Fibroblast of the aortic adventitia (primary cell): ENCODE data around the gene LAMB3. TPM values are rescaled to one million over a fixed set of nuclear protein-coding genes. Genes with fewer than 3 reads are reported as not detected.

Experiments used
- DNase-seq: peaks from one replicate; pipeline ENCODE4 v3.0.0-alpha.2; 2010; ENCODE audit warnings: low read depth
- H3K4me3 ChIP-seq: 2 replicates; pipeline ENCODE4 v1.5.1; 2011; ENCODE audit warnings: low read depth, mild to moderate bottlenecking, control low read depth, low read length, moderate library complexity
- total RNA-seq: library from RNA; depleted of rRNA; stranded (reverse); fragments of >200 nt; gene quantifications from 2 replicates; pipeline ENCODE4 v1.2.3, GENCODE V29; 2012; ENCODE audit warnings: low replicate concordance
- TF ChIP-seq, protein P1 (sequence below): IDR thresholded peaks from 2 replicates; pipeline ENCODE4 v1.5.1; 2011; ENCODE audit warnings: mild to moderate bottlenecking, low read length, control low read depth, inconsistent platforms; ENCODE audit not compliant: insufficient read depth

Gene LAMB3
- total RNA-seq, 1 donor, result 10.3 TPM

DNA sequence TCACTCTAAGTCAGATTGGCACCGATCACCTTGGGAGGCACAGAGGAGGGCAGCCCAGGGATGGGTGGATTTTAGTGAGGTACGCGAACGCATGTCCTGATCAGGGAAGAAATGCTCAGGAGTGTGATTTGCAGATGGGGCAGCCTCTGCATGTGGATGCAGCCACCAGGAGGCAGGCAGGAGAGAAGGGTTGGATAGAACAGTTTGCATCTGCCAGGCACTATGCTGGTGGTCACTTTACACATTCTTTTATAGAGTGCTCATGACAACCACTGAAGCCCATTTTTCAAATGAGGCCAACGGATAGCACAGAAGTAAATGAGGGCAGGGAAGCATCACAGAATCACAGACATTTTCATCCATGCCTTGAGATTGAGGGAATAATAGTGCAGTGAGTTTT, 5.7 kb downstream of the LAMB3 start:
- no peak for DNase-seq
- TF ChIP-seq, protein P1, sequence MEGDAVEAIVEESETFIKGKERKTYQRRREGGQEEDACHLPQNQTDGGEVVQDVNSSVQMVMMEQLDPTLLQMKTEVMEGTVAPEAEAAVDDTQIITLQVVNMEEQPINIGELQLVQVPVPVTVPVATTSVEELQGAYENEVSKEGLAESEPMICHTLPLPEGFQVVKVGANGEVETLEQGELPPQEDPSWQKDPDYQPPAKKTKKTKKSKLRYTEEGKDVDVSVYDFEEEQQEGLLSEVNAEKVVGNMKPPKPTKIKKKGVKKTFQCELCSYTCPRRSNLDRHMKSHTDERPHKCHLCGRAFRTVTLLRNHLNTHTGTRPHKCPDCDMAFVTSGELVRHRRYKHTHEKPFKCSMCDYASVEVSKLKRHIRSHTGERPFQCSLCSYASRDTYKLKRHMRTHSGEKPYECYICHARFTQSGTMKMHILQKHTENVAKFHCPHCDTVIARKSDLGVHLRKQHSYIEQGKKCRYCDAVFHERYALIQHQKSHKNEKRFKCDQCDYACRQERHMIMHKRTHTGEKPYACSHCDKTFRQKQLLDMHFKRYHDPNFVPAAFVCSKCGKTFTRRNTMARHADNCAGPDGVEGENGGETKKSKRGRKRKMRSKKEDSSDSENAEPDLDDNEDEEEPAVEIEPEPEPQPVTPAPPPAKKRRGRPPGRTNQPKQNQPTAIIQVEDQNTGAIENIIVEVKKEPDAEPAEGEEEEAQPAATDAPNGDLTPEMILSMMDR, result peak; percentile 30
- H3K4me3 ChIP-seq, result no peak overlapping the region

- TF ChIP-seq, protein P1, result no peak
- no peak overlapping the region for H3K4me3 ChIP-seq
- DNase-seq, result no peak
Measured at GRCh38 chr1:209645574-209646452, 6.4 kb downstream of the LAMB3 start.

DNA sequence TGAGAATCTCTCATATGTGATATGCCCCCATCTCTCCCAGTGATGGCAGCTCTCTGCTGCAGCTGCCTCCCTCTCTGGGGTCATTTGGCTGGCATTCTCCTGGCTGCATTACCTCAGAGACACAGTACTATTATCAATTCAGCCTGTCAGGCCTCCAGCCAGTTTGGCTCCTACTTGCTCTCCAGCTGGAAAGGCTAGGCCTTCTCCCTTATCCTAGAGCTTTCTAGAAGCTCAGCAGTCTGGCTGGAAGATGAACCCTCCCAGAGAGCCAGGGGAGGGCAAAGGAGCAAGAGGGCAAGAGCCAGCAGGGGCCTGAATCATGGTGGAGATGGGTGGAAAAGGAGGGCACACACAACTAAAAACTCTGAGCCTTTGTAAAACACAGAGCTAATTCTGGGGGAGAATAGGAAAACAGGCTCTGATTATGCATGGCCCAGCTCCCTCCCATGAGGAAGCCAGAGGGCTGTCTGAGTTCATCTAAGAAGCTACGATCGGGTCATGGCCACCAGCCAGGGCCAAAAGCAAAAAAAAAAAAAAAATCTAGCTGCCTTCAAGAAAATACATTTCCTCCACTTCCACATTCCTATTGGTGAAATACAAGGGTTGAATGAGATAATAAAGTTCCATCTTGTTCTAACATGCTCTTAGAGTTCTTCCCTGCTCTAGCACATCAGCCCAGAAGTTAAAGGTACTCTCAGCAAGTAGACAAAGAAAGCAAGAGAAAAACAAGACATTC, 8.8 kb downstream of the LAMB3 start:
- TF ChIP-seq, protein P1, result no peak
- peak; percentile 87 for DNase-seq
- H3K4me3 ChIP-seq, result no peak overlapping the region

DNA sequence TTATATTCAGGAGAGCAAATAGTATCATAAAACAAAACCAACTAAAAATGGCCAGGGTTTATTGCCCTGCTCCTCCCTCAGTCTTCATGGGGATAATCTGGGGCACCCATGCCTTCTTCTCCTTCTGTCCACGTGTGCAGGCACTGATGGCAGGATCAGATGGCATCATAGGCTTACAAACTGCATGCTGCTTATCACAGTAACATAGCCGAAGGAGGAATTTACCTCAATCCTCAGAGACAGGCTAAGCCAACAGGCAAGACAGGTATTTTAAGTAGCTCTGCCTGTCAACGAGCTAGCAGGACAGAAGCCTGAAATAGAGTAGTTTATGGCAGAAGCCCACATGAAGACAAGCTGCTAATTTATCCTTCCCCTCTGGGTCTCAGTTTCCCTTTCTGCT, 9.4 kb downstream of the LAMB3 start:
- no peak overlapping the region for H3K4me3 ChIP-seq
- TF ChIP-seq, protein P1, result no peak
- no peak for DNase-seq

DNA sequence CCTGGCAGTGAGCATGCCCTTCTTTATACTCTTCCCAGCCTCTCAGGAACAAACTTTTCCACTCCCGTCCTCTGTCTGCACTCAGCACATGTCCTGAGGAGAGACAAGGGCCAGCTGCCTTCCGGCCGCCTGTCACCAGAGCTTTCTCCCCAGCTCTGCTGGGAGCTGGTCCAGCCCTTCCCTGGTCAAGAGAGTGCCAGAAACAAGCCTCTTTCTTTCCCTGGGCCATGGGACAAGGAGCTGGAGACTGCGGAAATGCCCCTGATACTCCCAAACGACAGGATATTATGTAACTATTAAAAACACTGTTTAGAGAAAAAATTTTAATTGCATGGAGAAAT, 10.4 kb downstream of the LAMB3 start:
- no peak overlapping the region for H3K4me3 ChIP-seq
- TF ChIP-seq, protein P1, result no peak
- DNase-seq, result peak; percentile 65

DNA sequence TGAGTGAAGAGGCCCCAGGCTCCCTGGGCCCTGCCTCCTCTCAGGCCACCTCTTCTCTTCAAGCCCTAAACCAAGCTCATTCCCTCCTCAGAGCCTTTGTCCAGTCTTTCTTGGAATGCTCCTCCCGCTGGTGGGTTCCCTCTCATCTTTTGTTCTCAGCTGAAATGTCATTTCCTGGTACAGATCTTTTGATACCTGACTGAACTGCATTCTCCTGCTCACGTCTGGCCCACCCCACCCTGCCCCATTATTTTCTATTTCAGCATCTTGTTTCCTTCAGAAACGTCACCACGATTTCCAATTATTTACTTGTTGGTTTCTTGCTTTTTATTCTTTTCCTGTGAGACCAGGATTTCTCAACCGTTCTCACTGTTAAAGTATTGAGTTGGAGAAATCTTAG, 16.4 kb downstream of the LAMB3 start:
- no peak for DNase-seq
- H3K4me3 ChIP-seq, result no peak overlapping the region
- TF ChIP-seq, protein P1, result no peak
